Measurements from ENCODE around the gene ATP6V1G1.

GRCh38 chr9:114634387-114634786 is 46.8 kb downstream of the ATP6V1G1 start:
- TF ChIP-seq POLR2A (IDR thresholded peaks at IDR 0.05) (no peak), CTCF (IDR thresholded peaks at IDR 0.05) (no peak)
